Activated CD4-positive, alpha-beta T cell treated with anti-CD3 and anti-CD28 coated beads for 36 hours (primary cell): Measurements from ENCODE around the gene PACSIN2. TPM values are rescaled to one million over a fixed set of nuclear protein-coding genes. Genes with fewer than 3 reads are reported as not detected.

Experiments used
- ATAC-seq: fragments of 200-7000 bp; cut with Tn5 transposase; one replicate; pipeline ENCODE4 v1.10.0; 2021; ENCODE audit warnings: mild to moderate bottlenecking, moderate library complexity
- CTCF ChIA-PET: fragments of 350-600 bp; sonication (Branson Sonifier 250); formaldehyde crosslinking; loops from one replicate; lab custom pipeline; 2021; ENCODE audit warnings: antibody characterized with exemption; lab: Charles Lee
- POLR2A ChIA-PET: fragments of 350-600 bp; sonication (Branson Sonifier 250); formaldehyde crosslinking; loops from one replicate; lab custom pipeline; 2021; ENCODE audit warnings: antibody characterized with exemption, inconsistent platforms; lab: Charles Lee
- DNase-seq: peaks from one replicate; pipeline ENCODE4 v3.0.0-alpha.2; 2020
- H3K27ac Mint-ChIP-seq: one replicate; pipeline ENCODE4 v1.8.0; 2021; ENCODE audit warnings: mixed read lengths
- H3K27me3 Mint-ChIP-seq: one replicate; pipeline ENCODE4 v1.8.0; 2021; ENCODE audit warnings: mixed read lengths
- H3K36me3 Mint-ChIP-seq: one replicate; pipeline ENCODE4 v1.8.0; 2021; ENCODE audit warnings: low read depth, mixed read lengths
- H3K4me1 Mint-ChIP-seq: one replicate; pipeline ENCODE4 v1.8.0; 2021; ENCODE audit warnings: mixed read lengths
- H3K4me3 Mint-ChIP-seq: one replicate; pipeline ENCODE4 v1.8.0; 2021; ENCODE audit warnings: mild to moderate bottlenecking, moderate library complexity, mixed read lengths
- H3K9me3 Mint-ChIP-seq: one replicate; pipeline ENCODE4 v1.8.0; 2021; ENCODE audit warnings: low read depth, mixed read lengths
- intact Hi-C, 2 experiments: fragments of 100-400 bp; cut with DNase I in 1 of 2; cut with micrococcal nuclease in 1 of 2; formaldehyde crosslinking; loops; one replicate each; pipeline versions ENCODE4 v1.14.2 to v1.15.1; 2022 to 2024; cut with DNase I, micrococcal nuclease
- total RNA-seq, 2 experiments: library from RNA; stranded (reverse); gene quantifications; one replicate each; pipeline ENCODE4 v1.2.3, GENCODE V29; 2021

Gene PACSIN2
- total RNA-seq, 2 experiments from 2014 or later = 27.9 to 28.1 TPM

- CTCF ChIA-PET = no interaction called here
These were observed 125.6 kb downstream of the PACSIN2 start for GRCh38 chr22:42889304-42889703.

GRCh38 chr22:42887523-42888507 is 127.1 kb downstream of the PACSIN2 start:
- Mint-ChIP-seq H3K27ac (no peak overlapping the region), H3K4me3 (no peak overlapping the region), H3K9me3 (no peaks in the 10 kb centered on the region), H3K27me3 (no peaks in the 10 kb centered on the region), H3K36me3 (peaks cover 21% of the 10 kb centered on the region), H3K4me1 (peaks cover 10% of the 10 kb centered on the region)
- ATAC-seq (no peak), DNase-seq (no peak)
- intact Hi-C loops = no loop called here
- ChIA-PET CTCF (no interaction called here), POLR2A (no interaction called here)

More at GRCh38 chr22:42889304-42889703, 125.6 kb downstream of the PACSIN2 start:
- intact Hi-C loops = no loop called here
- Mint-ChIP-seq H3K36me3 (peaks cover 14% of the 10 kb centered on the region), H3K9me3 (no peaks in the 10 kb centered on the region), H3K27ac (peak overlapping the region; percentile 75), H3K4me1 (peaks cover 16% of the 10 kb centered on the region), H3K27me3 (no peaks in the 10 kb centered on the region), H3K4me3 (no peak overlapping the region)
- ATAC-seq = peak; percentile 70
- POLR2A ChIA-PET = no interaction called here
- no peak for DNase-seq

- intact Hi-C loops = no loop called here
- H3K27ac Mint-ChIP-seq = no peak overlapping the region
- H3K9me3 Mint-ChIP-seq = no peaks in the 10 kb centered on the region
- H3K27me3 Mint-ChIP-seq = no peaks in the 10 kb centered on the region
- H3K36me3 Mint-ChIP-seq = peaks cover 22% of the 10 kb centered on the region
- CTCF ChIA-PET = no interaction called here
- ATAC-seq (no peak), DNase-seq (no peak)
- H3K4me1 Mint-ChIP-seq = peaks cover 10% of the 10 kb centered on the region
- no peak overlapping the region for H3K4me3 Mint-ChIP-seq
- POLR2A ChIA-PET = no interaction called here
These were observed 127.8 kb downstream of the PACSIN2 start for GRCh38 chr22:42887120-42887519.

- ChIA-PET POLR2A (no interaction called here), CTCF (no interaction called here)
- no peak for DNase-seq
These were observed 129.5 kb downstream of the PACSIN2 start for GRCh38 chr22:42885446-42885845.

GRCh38 chr22:42884616-42885375 is 130.2 kb downstream of the PACSIN2 start:
- intact Hi-C loops = no loop called here
- ChIA-PET CTCF (no interaction called here), POLR2A (no interaction called here)
- H3K27ac Mint-ChIP-seq = no peak overlapping the region
- no peak for DNase-seq
- H3K4me3 Mint-ChIP-seq = no peak overlapping the region
- no peak for ATAC-seq
- H3K9me3 Mint-ChIP-seq = no peaks in the 10 kb centered on the region
- peaks cover 10% of the 10 kb centered on the region for H3K4me1 Mint-ChIP-seq
- H3K36me3 Mint-ChIP-seq = peaks cover 22% of the 10 kb centered on the region
- no peaks in the 10 kb centered on the region for H3K27me3 Mint-ChIP-seq

More at GRCh38 chr22:42885446-42885845, 129.5 kb downstream of the PACSIN2 start:
- no peaks in the 10 kb centered on the region for H3K27me3 Mint-ChIP-seq
- peaks cover 20% of the 10 kb centered on the region for H3K36me3 Mint-ChIP-seq
- H3K9me3 Mint-ChIP-seq = no peaks in the 10 kb centered on the region
- H3K27ac Mint-ChIP-seq = no peak overlapping the region
- no peak overlapping the region for H3K4me3 Mint-ChIP-seq
- ATAC-seq = no peak
- peaks cover 10% of the 10 kb centered on the region for H3K4me1 Mint-ChIP-seq
- intact Hi-C loops = no loop called here

- DNase-seq (no peak), ATAC-seq (no peak)
- CTCF ChIA-PET = no interaction called here
- intact Hi-C loops = no loop called here
- H3K4me3 Mint-ChIP-seq = no peak overlapping the region
- H3K27me3 Mint-ChIP-seq = no peaks in the 10 kb centered on the region
- POLR2A ChIA-PET = no interaction called here
- no peak overlapping the region for H3K27ac Mint-ChIP-seq
- H3K4me1 Mint-ChIP-seq = peaks cover 2% of the 10 kb centered on the region
- peaks cover 18% of the 10 kb centered on the region for H3K36me3 Mint-ChIP-seq
- no peaks in the 10 kb centered on the region for H3K9me3 Mint-ChIP-seq
These were observed 131.0 kb downstream of the PACSIN2 start for GRCh38 chr22:42883970-42884369.

GRCh38 chr22:42883121-42883520 is 131.8 kb downstream of the PACSIN2 start:
- Mint-ChIP-seq H3K4me1 (no peaks in the 10 kb centered on the region), H3K9me3 (no peaks in the 10 kb centered on the region), H3K36me3 (peaks cover 13% of the 10 kb centered on the region), H3K27me3 (no peaks in the 10 kb centered on the region), H3K27ac (no peak overlapping the region), H3K4me3 (no peak overlapping the region)
- ATAC-seq = no peak
- POLR2A ChIA-PET = no interaction called here
- DNase-seq = no peak
- intact Hi-C loops = no loop called here
- CTCF ChIA-PET = no interaction called here

- H3K9me3 Mint-ChIP-seq = no peaks in the 10 kb centered on the region
- ATAC-seq (no peak), DNase-seq (no peak)
- ChIA-PET CTCF (interaction anchor here (0.6 kb wide), 1 partner anchor 11 kb away, joined by 3 read pairs; no protein-coding TSS in a partner anchor), POLR2A (no interaction called here)
- no peaks in the 10 kb centered on the region for H3K4me1 Mint-ChIP-seq
- intact Hi-C loops = no loop called here
- no peaks in the 10 kb centered on the region for H3K27me3 Mint-ChIP-seq
- peaks cover 13% of the 10 kb centered on the region for H3K36me3 Mint-ChIP-seq
- no peak overlapping the region for H3K4me3 Mint-ChIP-seq
- H3K27ac Mint-ChIP-seq = no peak overlapping the region
These were observed 132.8 kb downstream of the PACSIN2 start for GRCh38 chr22:42881982-42882656.

- ATAC-seq = no peak
- CTCF ChIA-PET = interaction anchor here (0.6 kb wide), 1 partner anchor 10 kb away, joined by 3 read pairs; no protein-coding TSS in a partner anchor
- POLR2A ChIA-PET = no interaction called here
- intact Hi-C loops = no loop called here
- H3K27me3 Mint-ChIP-seq = no peaks in the 10 kb centered on the region
- no peak for DNase-seq
- no peaks in the 10 kb centered on the region for H3K9me3 Mint-ChIP-seq
- no peaks in the 10 kb centered on the region for H3K4me1 Mint-ChIP-seq
- H3K27ac Mint-ChIP-seq = no peak overlapping the region
- H3K4me3 Mint-ChIP-seq = no peak overlapping the region
- peaks cover 13% of the 10 kb centered on the region for H3K36me3 Mint-ChIP-seq
These were observed 133.7 kb downstream of the PACSIN2 start for GRCh38 chr22:42881298-42881697.

- no peak for DNase-seq
- peaks cover 13% of the 10 kb centered on the region for H3K36me3 Mint-ChIP-seq
- H3K4me3 Mint-ChIP-seq = no peak overlapping the region
- ChIA-PET POLR2A (no interaction called here), CTCF (no interaction called here)
- intact Hi-C loops = no loop called here
- no peaks in the 10 kb centered on the region for H3K4me1 Mint-ChIP-seq
- no peaks in the 10 kb centered on the region for H3K9me3 Mint-ChIP-seq
- H3K27me3 Mint-ChIP-seq = no peaks in the 10 kb centered on the region
- H3K27ac Mint-ChIP-seq = no peak overlapping the region
- ATAC-seq = no peak
These were observed 134.1 kb downstream of the PACSIN2 start for GRCh38 chr22:42880815-42881214.

- ChIA-PET POLR2A (no interaction called here), CTCF (interaction anchor here (0.6 kb wide), 1 partner anchor 192 kb away, joined by 6 read pairs; no protein-coding TSS in a partner anchor)
- H3K9me3 Mint-ChIP-seq = no peaks in the 10 kb centered on the region
- H3K4me1 Mint-ChIP-seq = no peaks in the 10 kb centered on the region
- DNase-seq (no peak), ATAC-seq (no peak)
- H3K27me3 Mint-ChIP-seq = no peaks in the 10 kb centered on the region
- H3K4me3 Mint-ChIP-seq = no peak overlapping the region
- H3K27ac Mint-ChIP-seq = no peak overlapping the region
- peaks cover 12% of the 10 kb centered on the region for H3K36me3 Mint-ChIP-seq
- intact Hi-C loops = no loop called here
These were observed 135.5 kb downstream of the PACSIN2 start for GRCh38 chr22:42879371-42880021.
